Measurements from ENCODE around the gene TBC1D22B. TPM values are rescaled to one million over a fixed set of nuclear protein-coding genes. Genes with fewer than 3 reads are reported as not detected.

The TBC1D22B gene
- total and polyA plus RNA-seq, 5 donors from 2014 or later, result 8.2 to 13.3 (median 9.1) TPM

- no peaks in the 10 kb centered on the region for H3K27me3 ChIP-seq (ENCODE audit: control insufficient read depth, insufficient read depth, low read length)
These were observed 39.5 kb upstream of the TBC1D22B start for GRCh38 chr6:37218061-37218460.

DNA sequence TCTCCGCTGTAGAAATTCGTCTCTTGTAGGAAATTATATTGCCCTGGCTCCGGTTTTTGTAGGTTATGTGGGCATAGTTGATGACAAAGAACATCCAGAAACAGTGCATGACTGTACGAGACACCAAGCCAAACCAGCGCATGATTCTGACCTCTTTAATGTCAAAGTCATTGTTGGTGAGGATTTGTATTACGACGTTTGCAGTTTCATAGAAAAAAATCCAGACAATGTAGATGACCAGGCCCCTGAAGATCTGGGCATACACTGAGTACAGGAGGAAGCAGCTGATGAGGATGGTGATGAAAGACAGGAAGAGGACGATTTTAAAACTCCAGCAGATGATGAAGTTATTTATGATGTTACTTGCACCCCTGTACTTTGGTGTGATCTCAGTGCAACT lies 39.1 kb upstream of the TBC1D22B start:
- Mint-ChIP-seq H3K27me3 (no peaks in the 10 kb centered on the region), H3K9me3 (no peaks in the 10 kb centered on the region), H3K4me3 (no peak overlapping the region), H3K36me3 (no peaks in the 10 kb centered on the region), H3K27ac (no peak overlapping the region), H3K4me1 (peaks cover 0 to 12% (median 7%) of the 10 kb centered on the region in 4 donors)
- no peak overlapping the region for H3K27ac ChIP-seq (ENCODE audit: insufficient read depth, low read length, poor library complexity, severe bottlenecking)
- ATAC-seq (ENCODE audit: low read depth in 2 of 2) (no peak), DNase-seq (no peak)
- H3K4me1 ChIP-seq (ENCODE audit: control insufficient read depth, insufficient read depth, low read length, poor library complexity, severe bottlenecking), result peaks cover 14% of the 10 kb centered on the region
- H3K27me3 ChIP-seq (ENCODE audit: control insufficient read depth, insufficient read depth, low read length), result no peaks in the 10 kb centered on the region
- no peaks in the 10 kb centered on the region for H3K9me3 ChIP-seq (ENCODE audit: control insufficient read depth in 2 of 2, low read length in 2 of 2)
- H3K4me3 ChIP-seq (ENCODE audit: low read depth, low read length), result no peak overlapping the region
- no peaks in the 10 kb centered on the region for H3K36me3 ChIP-seq (ENCODE audit: control insufficient read depth, insufficient read depth, low read length)

More at GRCh38 chr6:37218061-37218460, 39.5 kb upstream of the TBC1D22B start:
- ATAC-seq (ENCODE audit: low read depth in 2 of 2) (no peak), DNase-seq (no peak)
- no peaks in the 10 kb centered on the region for H3K9me3 Mint-ChIP-seq
- peaks cover 0 to 10% (median 6%) of the 10 kb centered on the region in 4 donors for H3K4me1 Mint-ChIP-seq
- no peak overlapping the region for H3K27ac ChIP-seq (ENCODE audit: insufficient read depth, low read length, poor library complexity, severe bottlenecking)
- no peak overlapping the region for H3K27ac Mint-ChIP-seq
- no peaks in the 10 kb centered on the region for H3K27me3 Mint-ChIP-seq
- no peaks in the 10 kb centered on the region for H3K36me3 ChIP-seq (ENCODE audit: control insufficient read depth, insufficient read depth, low read length)
- no peak overlapping the region for H3K4me3 Mint-ChIP-seq
- no peaks in the 10 kb centered on the region for H3K9me3 ChIP-seq (ENCODE audit: control insufficient read depth in 2 of 2, low read length in 2 of 2)
- H3K4me3 ChIP-seq (ENCODE audit: low read depth, low read length), result no peak overlapping the region
- H3K4me1 ChIP-seq (ENCODE audit: control insufficient read depth, insufficient read depth, low read length, poor library complexity, severe bottlenecking), result peaks cover 13% of the 10 kb centered on the region
- H3K36me3 Mint-ChIP-seq, result no peaks in the 10 kb centered on the region

DNA sequence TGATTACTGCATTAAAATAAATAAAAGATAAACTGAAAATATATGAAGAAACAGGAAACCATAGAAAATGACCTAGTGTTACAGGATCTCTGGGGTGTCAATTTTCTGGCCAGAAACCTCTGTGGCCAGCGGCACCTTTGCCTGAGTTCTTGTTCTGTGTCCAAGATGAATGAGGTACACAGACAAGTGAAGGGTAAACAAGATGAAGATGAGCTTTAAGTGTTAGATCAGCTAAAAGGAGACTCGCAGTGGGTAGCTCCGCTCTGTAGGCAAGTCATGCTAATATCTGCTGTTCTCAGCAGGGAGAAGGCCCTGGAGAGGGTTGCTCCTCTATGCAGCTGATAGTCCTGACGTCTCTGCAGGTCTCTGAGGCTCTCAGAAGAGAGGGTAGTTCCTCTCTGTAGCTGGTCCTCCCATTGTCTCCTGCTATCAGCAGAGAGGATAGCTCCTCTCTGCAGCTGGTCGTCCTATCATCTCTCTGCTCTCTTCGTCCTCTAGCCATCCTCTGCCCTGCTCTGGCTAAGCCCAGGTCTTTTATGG lies 35.9 kb upstream of the TBC1D22B start:
- Mint-ChIP-seq H3K27me3 (no peaks in the 10 kb centered on the region), H3K27ac (peak overlapping the region in 1 of 3 donors; percentile 71), H3K4me1 (peaks cover 0 to 12% (median 7%) of the 10 kb centered on the region in 4 donors), H3K36me3 (no peaks in the 10 kb centered on the region), H3K9me3 (no peaks in the 10 kb centered on the region), H3K4me3 (peak overlapping the region; percentile 67 to 91 (median 88))
- Histone ChIP-seq H3K4me1 (ENCODE audit: control insufficient read depth, insufficient read depth, low read length, poor library complexity, severe bottlenecking) (peaks cover 14% of the 10 kb centered on the region), H3K9me3 (ENCODE audit: control insufficient read depth in 2 of 2, low read length in 2 of 2) (no peaks in the 10 kb centered on the region), H3K27ac (ENCODE audit: insufficient read depth, low read length, poor library complexity, severe bottlenecking) (no peak overlapping the region), H3K4me3 (ENCODE audit: low read depth, low read length) (peak overlapping the region; percentile 54), H3K27me3 (ENCODE audit: control insufficient read depth, insufficient read depth, low read length) (no peaks in the 10 kb centered on the region), H3K36me3 (ENCODE audit: control insufficient read depth, insufficient read depth, low read length) (no peaks in the 10 kb centered on the region)
- DNase-seq, result no peak
- no peak for ATAC-seq (ENCODE audit: low read depth in 2 of 2)

- peak overlapping the region in 1 of 3 donors; percentile 71 for H3K27ac Mint-ChIP-seq
- DNase-seq (peak; percentile 47 to 88 (median 59)), ATAC-seq (ENCODE audit: low read depth in 2 of 2) (peak; percentile 91 to 92)
- peak overlapping the region; percentile 67 to 91 (median 88) for H3K4me3 Mint-ChIP-seq
- Histone ChIP-seq H3K27ac (ENCODE audit: insufficient read depth, low read length, poor library complexity, severe bottlenecking) (no peak overlapping the region), H3K9me3 (ENCODE audit: control insufficient read depth in 2 of 2, low read length in 2 of 2) (no peaks in the 10 kb centered on the region), H3K4me1 (ENCODE audit: control insufficient read depth, insufficient read depth, low read length, poor library complexity, severe bottlenecking) (peaks cover 14% of the 10 kb centered on the region), H3K4me3 (ENCODE audit: low read depth, low read length) (peak overlapping the region; percentile 54), H3K36me3 (ENCODE audit: control insufficient read depth, insufficient read depth, low read length) (no peaks in the 10 kb centered on the region), H3K27me3 (ENCODE audit: control insufficient read depth, insufficient read depth, low read length) (no peaks in the 10 kb centered on the region)
- H3K4me1 Mint-ChIP-seq, result peaks cover 0 to 12% (median 7%) of the 10 kb centered on the region in 4 donors
- H3K36me3 Mint-ChIP-seq, result no peaks in the 10 kb centered on the region
- peaks cover 0 to 2% (median 0%) of the 10 kb centered on the region in 7 donors for H3K9me3 Mint-ChIP-seq
- no peaks in the 10 kb centered on the region for H3K27me3 Mint-ChIP-seq
These were observed 35.2 kb upstream of the TBC1D22B start for GRCh38 chr6:37222125-37222967.

DNA sequence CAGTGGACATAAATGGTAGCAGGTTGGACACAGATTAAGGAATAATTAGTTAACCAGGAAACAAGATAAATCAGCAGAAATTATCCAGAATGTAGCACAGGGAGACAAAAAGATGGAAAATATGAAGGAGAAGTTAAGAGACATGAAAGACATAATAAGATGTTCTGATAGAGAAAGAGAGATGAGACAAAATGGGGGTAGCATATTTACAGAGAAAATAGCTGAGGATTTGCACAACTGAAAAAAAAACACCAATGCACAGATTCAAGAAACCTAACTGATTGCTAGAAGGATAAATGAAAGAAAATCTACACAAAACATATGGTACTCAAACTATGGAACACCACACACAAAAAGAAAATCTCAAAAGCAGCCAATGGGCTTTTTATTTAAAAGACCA lies 34.6 kb upstream of the TBC1D22B start:
- Mint-ChIP-seq H3K9me3 (peaks cover 0 to 2% (median 0%) of the 10 kb centered on the region in 7 donors), H3K4me1 (peaks cover 0 to 12% (median 7%) of the 10 kb centered on the region in 4 donors), H3K4me3 (peak overlapping the region; percentile 67 to 89 (median 84)), H3K27ac (no peak overlapping the region), H3K36me3 (no peaks in the 10 kb centered on the region), H3K27me3 (no peaks in the 10 kb centered on the region)
- Histone ChIP-seq H3K4me1 (ENCODE audit: control insufficient read depth, insufficient read depth, low read length, poor library complexity, severe bottlenecking) (peaks cover 14% of the 10 kb centered on the region), H3K9me3 (ENCODE audit: control insufficient read depth in 2 of 2, low read length in 2 of 2) (no peaks in the 10 kb centered on the region), H3K27me3 (ENCODE audit: control insufficient read depth, insufficient read depth, low read length) (no peaks in the 10 kb centered on the region), H3K4me3 (ENCODE audit: low read depth, low read length) (peak overlapping the region; percentile 46), H3K36me3 (ENCODE audit: control insufficient read depth, insufficient read depth, low read length) (no peaks in the 10 kb centered on the region), H3K27ac (ENCODE audit: insufficient read depth, low read length, poor library complexity, severe bottlenecking) (no peak overlapping the region)
- DNase-seq (no peak), ATAC-seq (ENCODE audit: low read depth in 2 of 2) (no peak)

GRCh38 chr6:37225350-37226169 lies 32.0 kb upstream of the TBC1D22B start:
- peak overlapping the region in 2 of 4 donors; percentile 4 to 47 for H3K4me3 Mint-ChIP-seq
- no peak overlapping the region for H3K27ac ChIP-seq (ENCODE audit: insufficient read depth, low read length, poor library complexity, severe bottlenecking)
- H3K4me1 Mint-ChIP-seq, result peaks cover 0 to 12% (median 7%) of the 10 kb centered on the region in 4 donors
- no peaks in the 10 kb centered on the region for H3K36me3 ChIP-seq (ENCODE audit: control insufficient read depth, insufficient read depth, low read length)
- DNase-seq (no peak), ATAC-seq (ENCODE audit: low read depth in 2 of 2) (no peak)
- H3K9me3 ChIP-seq (ENCODE audit: control insufficient read depth in 2 of 2, low read length in 2 of 2), result no peaks in the 10 kb centered on the region
- no peak overlapping the region for H3K4me3 ChIP-seq (ENCODE audit: low read depth, low read length)
- peaks cover 0 to 2% (median 0%) of the 10 kb centered on the region in 7 donors for H3K9me3 Mint-ChIP-seq
- no peak overlapping the region for H3K27ac Mint-ChIP-seq
- H3K27me3 Mint-ChIP-seq, result no peaks in the 10 kb centered on the region
- no peaks in the 10 kb centered on the region for H3K27me3 ChIP-seq (ENCODE audit: control insufficient read depth, insufficient read depth, low read length)
- H3K4me1 ChIP-seq (ENCODE audit: control insufficient read depth, insufficient read depth, low read length, poor library complexity, severe bottlenecking), result peaks cover 14% of the 10 kb centered on the region
- H3K36me3 Mint-ChIP-seq, result no peaks in the 10 kb centered on the region

- Histone ChIP-seq H3K4me1 (ENCODE audit: control insufficient read depth, insufficient read depth, low read length, poor library complexity, severe bottlenecking) (no peaks in the 10 kb centered on the region), H3K27ac (ENCODE audit: insufficient read depth, low read length, poor library complexity, severe bottlenecking) (no peak overlapping the region), H3K9me3 (ENCODE audit: control insufficient read depth in 2 of 2, low read length in 2 of 2) (no peaks in the 10 kb centered on the region), H3K27me3 (ENCODE audit: control insufficient read depth, insufficient read depth, low read length) (no peaks in the 10 kb centered on the region), H3K36me3 (ENCODE audit: control insufficient read depth, insufficient read depth, low read length) (no peaks in the 10 kb centered on the region), H3K4me3 (ENCODE audit: low read depth, low read length) (no peak overlapping the region)
- peaks cover 0 to 2% (median 0%) of the 10 kb centered on the region in 7 donors for H3K9me3 Mint-ChIP-seq
- ATAC-seq (ENCODE audit: low read depth in 2 of 2) (no peak), DNase-seq (no peak)
- no peak overlapping the region for H3K4me3 Mint-ChIP-seq
- no peaks in the 10 kb centered on the region for H3K36me3 Mint-ChIP-seq
- H3K27ac Mint-ChIP-seq, result no peak overlapping the region
- no peaks in the 10 kb centered on the region for H3K4me1 Mint-ChIP-seq
- peaks cover 11% of the 10 kb centered on the region for H3K27me3 Mint-ChIP-seq
These were observed 27.5 kb upstream of the TBC1D22B start for GRCh38 chr6:37230104-37230503.
